HCT116 (cell line): ENCODE data around the gene ABCC5.

Experiments used
- ATF3 ChIP-seq: IDR thresholded peaks from 2 replicates; pipeline ENCODE4 v1.6.1; 2012
- CBX3 ChIP-seq: IDR thresholded peaks from 2 replicates; pipeline ENCODE4 v1.6.1; 2012; ENCODE audit warnings: low read depth
- CEBPB ChIP-seq: IDR thresholded peaks from 2 replicates; pipeline ENCODE4 v1.6.1; 2012; ENCODE audit warnings: low read depth
- CTCF ChIP-seq, 3 experiments: fragments of 200-600 bp in 1 of 3; sonication (generic) in 1 of 3; IDR thresholded peaks in 2 of 3; conservative IDR thresholded peaks in 1 of 3; 2 replicates each; pipeline ENCODE4 v1.5.1; 2012 to 2017; ENCODE audit warnings: low read depth in 2 of 3, low read length in 2 of 3, antibody characterized with exemption in 1 of 3, borderline replicate concordance in 1 of 3, control low read depth in 1 of 3, mild to moderate bottlenecking in 1 of 3, mixed read lengths in 1 of 3, mixed run types in 1 of 3, moderate library complexity in 1 of 3; ENCODE audit not compliant: insufficient read depth in 1 of 3
- EZH2 ChIP-seq: fragments of 200-600 bp; sonication (generic); IDR thresholded peaks from 2 replicates; pipeline ENCODE4 v1.6.1; 2017; ENCODE audit warnings: antibody characterized with exemption, mixed run types
- POLR2A ChIP-seq: IDR thresholded peaks from 2 replicates; pipeline ENCODE4 v1.7.0; 2011; ENCODE audit warnings: borderline replicate concordance; ENCODE audit not compliant: insufficient read depth, insufficient read length; ENCODE audit errors: extremely low read depth
- POLR2AphosphoS5 ChIP-seq: IDR thresholded peaks from 2 replicates; pipeline ENCODE4 v1.6.1; 2011; ENCODE audit warnings: mild to moderate bottlenecking, low read depth, low read length, moderate library complexity
- RAD21 ChIP-seq: IDR thresholded peaks from 2 replicates; pipeline ENCODE4 v1.6.1; 2012; ENCODE audit warnings: low read depth, mild to moderate bottlenecking
- SIN3A ChIP-seq: IDR thresholded peaks from 2 replicates; pipeline ENCODE4 v1.6.1; 2012; ENCODE audit warnings: low read depth
- SP1 ChIP-seq: IDR thresholded peaks from 2 replicates; pipeline ENCODE4 v1.6.1; 2012; ENCODE audit warnings: low read depth
- SRF ChIP-seq: IDR thresholded peaks from 2 replicates; pipeline ENCODE4 v1.6.1; 2012; ENCODE audit warnings: low read depth
- ZNF274 ChIP-seq: fragments of 200-500 bp; sonication (Bioruptor generic); IDR thresholded peaks from 2 replicates; pipeline ENCODE4 v1.6.1; 2014; ENCODE audit warnings: mild to moderate bottlenecking, low read depth, low read length, inconsistent platforms
- TF ChIP-seq, protein P1 (sequence below): IDR thresholded peaks from 2 replicates; pipeline ENCODE4 v1.6.1; 2012

GRCh38 chr3:183927059-183927458 lies 90.6 kb downstream of the ABCC5 start:
- TF ChIP-seq CTCF (IDR thresholded peaks at IDR 0.05 in 2 of 3, conservative IDR thresholded peaks at IDR 0.05 in 1 of 3; ENCODE audit: borderline replicate concordance in 1 of 3, insufficient read depth in 1 of 3, low read depth in 2 of 3, low read length in 2 of 3), result no peak
- TF ChIP-seq ATF3, result no peak
- TF ChIP-seq EZH2, result no peak
- TF ChIP-seq RAD21, result no peak
- TF ChIP-seq, protein P1, sequence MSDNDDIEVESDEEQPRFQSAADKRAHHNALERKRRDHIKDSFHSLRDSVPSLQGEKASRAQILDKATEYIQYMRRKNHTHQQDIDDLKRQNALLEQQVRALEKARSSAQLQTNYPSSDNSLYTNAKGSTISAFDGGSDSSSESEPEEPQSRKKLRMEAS, result no peak
- TF ChIP-seq ZNF274, result no peak
- no peak for TF ChIP-seq SRF
- TF ChIP-seq POLR2A, result no peak
- TF ChIP-seq SIN3A, result no peak
- no peak for TF ChIP-seq POLR2AphosphoS5
- no peak for TF ChIP-seq CBX3
- TF ChIP-seq SP1, result no peak
- no peak for TF ChIP-seq CEBPB
